ENCODE results near the gene FGF16.
"Not testable (repeated sequence)": the region's sequence is repeated elsewhere in the genome, so short reads cannot be mapped to it uniquely, and the experiment has no call there.

The FGF16 gene

DNA sequence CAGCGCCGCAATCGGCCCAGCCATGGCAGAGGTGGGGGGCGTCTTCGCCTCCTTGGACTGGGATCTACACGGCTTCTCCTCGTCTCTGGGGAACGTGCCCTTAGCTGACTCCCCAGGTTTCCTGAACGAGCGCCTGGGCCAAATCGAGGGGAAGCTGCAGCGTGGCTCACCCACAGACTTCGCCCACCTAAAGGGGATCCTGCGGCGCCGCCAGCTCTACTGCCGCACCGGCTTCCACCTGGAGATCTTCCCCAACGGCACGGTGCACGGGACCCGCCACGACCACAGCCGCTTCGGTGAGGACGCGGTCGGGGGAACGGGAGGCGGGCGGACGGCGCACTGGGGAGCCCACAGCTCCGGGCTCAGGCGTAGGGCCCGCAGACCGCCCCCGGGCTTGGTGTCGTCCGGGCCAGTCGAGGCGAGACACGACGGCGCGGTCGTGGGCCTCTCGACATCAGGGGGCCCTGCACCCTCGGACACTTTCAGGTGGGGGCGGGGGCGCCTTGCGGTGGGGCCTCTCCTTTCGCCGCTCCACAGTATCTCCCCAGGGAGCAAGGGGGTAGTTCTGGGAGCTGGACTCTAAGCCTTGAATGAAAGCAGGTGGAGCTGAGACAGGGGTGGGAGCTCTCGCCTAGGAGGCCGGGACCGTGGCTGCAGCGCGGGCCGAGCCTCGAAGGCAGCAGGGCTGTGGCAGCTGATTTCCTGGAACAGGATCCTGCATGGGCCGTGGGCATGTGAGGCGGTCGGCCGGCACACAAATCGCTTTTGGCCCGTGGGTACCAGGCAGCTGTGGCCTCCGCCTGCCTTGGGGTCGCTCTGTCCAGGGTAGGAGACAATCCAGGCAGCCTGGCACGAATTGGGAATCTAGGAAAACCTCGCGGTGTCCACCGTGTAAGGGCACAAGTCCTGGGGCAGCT is 722 bp downstream of the FGF16 start:
- no peak for DNase-seq (ENCODE audit: low read depth in 2 of 2)

DNA sequence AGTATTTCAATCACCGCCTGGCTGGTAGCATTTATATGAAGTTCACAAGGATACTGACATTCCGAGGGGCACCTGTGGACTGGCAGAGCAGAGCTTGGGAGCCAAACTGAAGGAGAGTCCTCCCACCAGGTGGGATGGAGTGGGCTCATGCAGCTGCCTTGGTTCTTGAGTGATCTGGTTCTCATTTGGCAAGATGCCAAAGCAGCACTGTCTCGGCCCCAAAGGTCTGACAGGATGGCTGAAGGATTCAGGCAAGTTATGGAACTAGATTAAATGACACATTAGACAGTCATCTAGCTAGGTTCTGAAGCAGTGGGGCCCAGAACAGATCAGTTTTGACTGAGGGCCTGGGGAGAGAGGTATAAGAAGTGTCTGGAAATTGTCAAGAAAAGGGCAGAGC is 3.2 kb downstream of the FGF16 start:
- no peak for DNase-seq (ENCODE audit: low read depth in 2 of 2)

GRCh38 chrX:77450996-77451395 is 3.8 kb downstream of the FGF16 start:
- DNase-seq (ENCODE audit: low read depth in 2 of 2), result no peak

GRCh38 chrX:77453190-77453589 is 6.0 kb downstream of the FGF16 start:
- no peak for DNase-seq (ENCODE audit: low read depth in 2 of 2)

DNA sequence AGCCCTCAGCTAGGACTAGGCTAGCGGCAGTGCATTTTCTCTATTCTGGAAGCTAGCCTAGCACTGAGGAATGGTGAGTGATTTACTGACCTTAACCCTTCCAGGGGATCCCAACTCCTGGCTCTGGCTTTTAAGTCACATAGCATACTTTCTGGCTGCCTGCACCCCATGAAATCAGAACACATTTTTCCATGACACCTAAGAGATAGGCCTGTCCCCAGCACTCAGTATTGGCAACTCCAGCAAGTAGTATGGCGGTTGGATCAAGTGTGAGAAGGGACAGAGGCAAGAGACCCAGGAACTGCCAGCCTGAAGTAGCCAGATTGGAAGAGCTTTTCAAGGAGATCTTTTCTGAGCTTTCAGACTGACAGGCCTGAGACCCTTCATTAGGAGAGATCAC is 8.2 kb downstream of the FGF16 start:
- no peak for DNase-seq (ENCODE audit: low read depth in 2 of 2)

GRCh38 chrX:77484045-77484444 is 36.9 kb downstream of the FGF16 start:
- no peak for DNase-seq (ENCODE audit: low read depth in 2 of 2)

DNA sequence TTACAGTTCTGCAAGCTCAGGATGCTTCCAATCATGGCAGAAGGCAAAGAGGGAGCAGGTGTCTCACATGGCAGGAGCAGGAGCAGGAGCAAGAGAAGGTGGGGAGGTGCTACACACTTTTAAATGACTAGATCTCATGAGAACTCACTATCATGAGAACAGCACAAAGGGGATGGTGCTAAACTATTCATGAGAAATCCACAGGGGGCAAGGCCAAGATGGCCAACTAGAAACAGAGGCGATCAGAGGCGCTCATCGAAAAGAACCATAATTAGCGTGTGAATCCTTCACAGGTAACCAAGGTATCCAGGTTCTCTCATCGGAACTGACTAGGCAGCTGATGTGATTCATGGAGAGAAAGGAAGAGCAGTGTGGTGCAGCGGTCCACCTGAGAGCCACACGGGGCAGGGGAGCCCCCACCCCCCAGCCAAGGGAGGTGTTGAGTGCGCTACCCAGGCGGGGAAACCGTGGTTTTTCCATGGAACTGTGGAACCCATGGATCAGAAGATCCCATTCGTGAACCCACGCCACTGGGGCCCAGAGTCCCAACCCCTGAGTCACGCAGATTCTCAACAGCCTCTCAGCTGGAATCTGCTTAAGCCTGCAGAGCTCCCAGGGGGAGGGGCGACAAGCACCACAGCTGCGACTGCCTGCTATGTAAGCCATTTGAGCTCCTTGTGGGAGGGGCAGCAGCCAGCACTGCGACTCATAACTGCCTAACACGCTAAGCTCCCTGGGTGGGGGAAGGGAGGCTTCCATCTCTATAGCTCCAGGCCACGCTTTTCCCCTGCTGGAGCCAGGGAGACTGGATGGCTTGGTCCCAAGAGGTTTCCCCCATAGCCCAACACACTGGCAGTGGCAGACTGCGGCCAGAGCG is 46.7 kb downstream of the FGF16 start:
- no peak for DNase-seq (ENCODE audit: low read depth in 2 of 2)

DNA sequence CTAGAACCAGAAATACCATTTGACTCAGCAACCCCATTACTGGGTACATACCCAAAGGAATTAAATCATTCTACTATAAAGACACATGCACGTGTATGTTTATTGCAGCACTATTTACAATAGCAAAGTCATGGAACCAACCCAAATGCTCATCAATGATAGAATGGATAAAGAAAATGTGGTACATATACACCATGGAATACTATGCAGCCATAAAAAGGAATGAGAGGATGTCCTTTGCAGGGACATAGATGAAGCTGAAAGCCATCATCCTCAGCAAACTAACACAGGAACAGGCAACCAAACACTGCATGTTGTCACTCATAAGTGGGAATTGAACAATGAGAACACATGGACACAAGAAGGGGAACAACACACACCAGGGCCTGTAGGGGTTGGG is 53.0 kb downstream of the FGF16 start:
- not testable (repeated sequence) for DNase-seq (ENCODE audit: low read depth in 2 of 2)

DNA sequence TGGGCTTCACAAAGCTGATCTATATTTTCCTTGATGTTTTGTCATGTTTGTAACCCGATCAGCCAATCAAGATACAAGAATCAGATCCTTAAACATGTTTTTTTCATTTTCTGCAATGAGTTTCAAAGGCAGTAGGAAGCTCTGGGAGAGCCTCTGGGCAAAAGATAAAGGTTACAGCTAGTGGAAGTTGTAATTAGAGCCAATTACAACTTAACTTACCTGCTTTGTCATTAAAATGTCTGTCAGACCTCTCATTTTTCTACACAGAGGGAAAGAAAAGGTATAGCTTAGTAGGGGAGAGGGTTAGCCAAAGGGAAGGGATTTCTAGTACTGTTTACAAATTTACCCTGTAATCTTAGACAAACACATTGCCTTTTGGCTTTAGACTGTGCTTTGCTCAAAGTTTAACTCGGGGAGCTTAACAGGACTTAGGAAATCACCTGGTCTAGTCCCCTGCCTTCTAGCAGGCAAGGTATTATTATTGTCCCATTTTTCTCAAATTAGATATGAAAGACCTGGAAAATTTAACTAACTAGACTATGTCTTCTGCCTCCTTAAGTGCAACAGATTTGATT is 55.8 kb downstream of the FGF16 start:
- no peak for DNase-seq (ENCODE audit: low read depth in 2 of 2)

- DNase-seq (ENCODE audit: low read depth in 2 of 2), result no peak
Measured at GRCh38 chrX:77505227-77505626, 58.0 kb downstream of the FGF16 start.

All from stimulated activated CD8-positive, alpha-beta memory T cell treated with anti-CD3 and anti-CD28 coated beads, Interleukin-7, amount 100 ng/mL, for 1 hour (primary cell).